Lower lobe of right lung (tissue), 2 donors: ENCODE data around the gene CCDC141. TPM values are rescaled to one million over a fixed set of nuclear protein-coding genes. Genes with fewer than 3 reads are reported as not detected.

Experiments used
- ATAC-seq, 2 donors: fragments of 200-7000 bp; cut with Tn5 transposase; one replicate each; pipeline ENCODE4 v1.9.1; 2020 to 2022; ENCODE audit warnings: mild to moderate bottlenecking in 2 of 2, moderate library complexity in 2 of 2
- DNase-seq: peaks from one replicate; pipeline ENCODE4 v3.0.0-alpha.2; 2020
- H3K27ac ChIP-seq: fragments of 200-600 bp; one replicate; pipeline ENCODE4 v1.8.0; 2022
- H3K27me3 ChIP-seq: fragments of 200-600 bp; one replicate; pipeline ENCODE4 v1.8.0; 2022; ENCODE audit warnings: low read depth
- H3K36me3 ChIP-seq: fragments of 200-600 bp; one replicate; pipeline ENCODE4 v1.8.0; 2022; ENCODE audit warnings: mild to moderate bottlenecking
- H3K4me1 ChIP-seq: fragments of 200-600 bp; one replicate; pipeline ENCODE4 v1.8.0; 2022
- H3K4me3 ChIP-seq: fragments of 200-600 bp; one replicate; pipeline ENCODE4 v1.8.0; 2022; ENCODE audit warnings: mild to moderate bottlenecking
- H3K9me3 ChIP-seq: fragments of 200-600 bp; one replicate; pipeline ENCODE4 v1.8.0; 2022
- CTCF ChIP-seq: fragments of 200-600 bp; IDR thresholded peaks from one replicate; pipeline ENCODE4 v1.8.0; 2022; ENCODE audit warnings: antibody characterized with exemption, mild to moderate bottlenecking
- intact Hi-C: fragments of 100-400 bp; cut with DNase I; formaldehyde crosslinking; loops from one replicate; pipeline ENCODE4 v1.11.0; 2022
- total RNA-seq: library from RNA; stranded (reverse); fragmentation: NEBNext Ultra II Directional; extraction: Animal tissue kit (Norgen Biotek cat#: 25700); gene quantifications from one replicate; pipeline ENCODE4 v1.2.1, GENCODE V29; 2021
- donor health status: DM: no; HTN: yes; CAD: no; lungs with severe emphysema.

The CCDC141 gene
- total RNA-seq, 1 donor from 2014 or later: 40.5 TPM

DNA sequence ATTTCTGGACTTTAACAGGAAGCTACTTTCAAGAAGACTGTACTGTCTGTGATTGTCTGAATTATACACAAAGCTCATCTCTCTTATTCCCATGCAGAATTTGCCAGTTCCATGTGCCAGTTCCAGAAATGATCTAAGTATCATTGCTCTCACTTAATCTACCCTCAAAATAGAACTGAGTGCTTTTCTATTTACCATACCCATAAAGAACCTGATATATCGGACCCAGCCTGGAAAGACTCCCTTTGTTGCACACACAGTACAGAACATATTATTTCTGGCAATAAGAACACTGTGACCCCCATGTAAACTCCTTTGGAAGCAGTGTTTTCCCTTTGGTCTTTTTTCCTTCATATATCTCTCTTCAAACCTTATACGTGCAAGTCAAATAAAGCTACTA lies 140.4 kb downstream of the CCDC141 start:
- no peak for ATAC-seq
- Histone ChIP-seq H3K36me3 (no peaks in the 10 kb centered on the region), H3K9me3 (no peaks in the 10 kb centered on the region), H3K4me1 (no peaks in the 10 kb centered on the region), H3K27ac (no peak overlapping the region), H3K4me3 (no peak overlapping the region), H3K27me3 (no peaks in the 10 kb centered on the region)
- intact Hi-C loops: no loop called here
- TF ChIP-seq CTCF: no peak
- DNase-seq: no peak

DNA sequence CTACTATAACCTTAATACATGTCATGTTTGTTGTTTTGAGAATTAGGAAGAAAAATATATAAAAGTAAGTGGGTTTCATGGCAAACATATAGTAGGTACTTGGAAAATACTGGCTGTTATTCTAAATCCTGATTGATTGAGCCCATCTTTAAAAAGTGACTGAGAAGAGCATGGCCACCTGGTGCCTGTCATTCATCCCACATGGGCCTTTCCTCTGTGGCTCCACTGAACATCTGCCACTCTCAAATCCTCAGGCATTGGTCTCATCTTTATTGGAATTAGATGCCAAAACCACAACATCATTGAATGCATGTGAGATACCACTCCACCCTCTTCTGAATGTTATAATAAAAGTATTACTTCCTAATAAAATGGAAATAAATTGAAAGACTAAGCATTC lies 141.1 kb downstream of the CCDC141 start:
- no peak for TF ChIP-seq CTCF
- Histone ChIP-seq H3K4me1 (no peaks in the 10 kb centered on the region), H3K9me3 (no peaks in the 10 kb centered on the region), H3K4me3 (no peak overlapping the region), H3K27me3 (no peaks in the 10 kb centered on the region), H3K27ac (no peak overlapping the region), H3K36me3 (no peaks in the 10 kb centered on the region)
- intact Hi-C loops: no loop called here
- DNase-seq (no peak), ATAC-seq (no peak)

DNA sequence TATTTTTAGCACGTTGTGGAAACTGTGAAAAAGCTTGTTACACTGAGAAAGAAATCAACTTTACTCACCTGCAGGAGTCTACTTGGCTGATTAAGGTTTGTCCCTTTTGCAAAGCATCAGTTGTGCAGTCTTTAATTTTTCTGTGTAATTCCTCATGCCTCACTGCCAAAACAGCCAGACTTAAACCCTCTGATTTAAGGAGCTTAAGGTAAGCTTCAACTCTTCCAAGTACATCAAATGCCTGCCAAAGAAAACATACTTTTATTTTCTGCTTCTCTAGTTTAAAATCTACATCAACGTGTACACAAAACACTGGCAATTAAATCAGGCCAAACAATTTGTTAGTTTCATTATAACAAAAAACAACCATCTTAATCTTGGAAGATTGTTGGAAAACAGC lies 144.7 kb downstream of the CCDC141 start:
- DNase-seq: no peak
- H3K4me3 ChIP-seq: no peak overlapping the region

GRCh38 chr2:178899656-178900055 lies 150.3 kb downstream of the CCDC141 start:
- no peaks in the 10 kb centered on the region for H3K9me3 ChIP-seq
- no peak overlapping the region for H3K27ac ChIP-seq
- H3K36me3 ChIP-seq: no peaks in the 10 kb centered on the region
- no peak overlapping the region for H3K4me3 ChIP-seq
- DNase-seq: no peak
- no peaks in the 10 kb centered on the region for H3K27me3 ChIP-seq
- intact Hi-C loops: no loop called here
- no peak for TF ChIP-seq CTCF
- no peak for ATAC-seq
- H3K4me1 ChIP-seq: no peaks in the 10 kb centered on the region

More for the DNA sequence above, 144.7 kb downstream of the CCDC141 start:
- H3K27me3 ChIP-seq: no peaks in the 10 kb centered on the region
- H3K4me1 ChIP-seq: no peaks in the 10 kb centered on the region
- H3K27ac ChIP-seq: no peak overlapping the region
- no peak for ATAC-seq
- TF ChIP-seq CTCF: no peak
- H3K36me3 ChIP-seq: no peaks in the 10 kb centered on the region
- intact Hi-C loops: no loop called here
- no peaks in the 10 kb centered on the region for H3K9me3 ChIP-seq

DNA sequence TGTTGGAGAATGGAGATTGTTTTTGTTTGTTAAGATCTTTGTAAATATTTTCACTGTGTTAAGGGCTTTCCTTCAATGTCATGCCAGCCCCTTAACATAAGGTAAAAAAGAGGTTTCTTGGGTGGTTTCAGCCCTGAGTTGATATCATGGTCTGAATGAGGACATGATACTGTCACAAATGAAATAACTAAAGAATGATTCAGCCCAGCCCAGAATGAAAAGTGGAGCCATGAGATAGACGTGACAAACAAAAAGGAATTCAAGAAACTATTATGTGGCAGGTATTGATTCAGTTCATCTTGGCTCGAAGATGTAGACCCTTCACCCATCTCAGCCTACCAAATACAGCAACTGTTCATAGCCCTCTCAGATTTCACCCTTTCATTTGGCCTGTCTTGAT lies 154.1 kb downstream of the CCDC141 start:
- intact Hi-C loops: no loop called here
- no peak for ATAC-seq

More for the DNA sequence above, 154.1 kb downstream of the CCDC141 start:
- H3K36me3 ChIP-seq: no peaks in the 10 kb centered on the region
- no peak overlapping the region for H3K4me3 ChIP-seq
- DNase-seq: no peak
- no peak for TF ChIP-seq CTCF
- H3K27me3 ChIP-seq: no peaks in the 10 kb centered on the region
- H3K9me3 ChIP-seq: no peaks in the 10 kb centered on the region
- no peaks in the 10 kb centered on the region for H3K4me1 ChIP-seq
- H3K27ac ChIP-seq: no peak overlapping the region
